ENCODE data around the gene NTF3. TPM values are rescaled to one million over a fixed set of nuclear protein-coding genes. Genes with fewer than 3 reads are reported as not detected.
A peak's percentile ranks its signal among the peaks of the same experiment; 100 is the strongest.

The NTF3 gene
- total RNA-seq, 4 donors from 2014 or later: 0.18 to 0.23 TPM; not detected in 2

DNA sequence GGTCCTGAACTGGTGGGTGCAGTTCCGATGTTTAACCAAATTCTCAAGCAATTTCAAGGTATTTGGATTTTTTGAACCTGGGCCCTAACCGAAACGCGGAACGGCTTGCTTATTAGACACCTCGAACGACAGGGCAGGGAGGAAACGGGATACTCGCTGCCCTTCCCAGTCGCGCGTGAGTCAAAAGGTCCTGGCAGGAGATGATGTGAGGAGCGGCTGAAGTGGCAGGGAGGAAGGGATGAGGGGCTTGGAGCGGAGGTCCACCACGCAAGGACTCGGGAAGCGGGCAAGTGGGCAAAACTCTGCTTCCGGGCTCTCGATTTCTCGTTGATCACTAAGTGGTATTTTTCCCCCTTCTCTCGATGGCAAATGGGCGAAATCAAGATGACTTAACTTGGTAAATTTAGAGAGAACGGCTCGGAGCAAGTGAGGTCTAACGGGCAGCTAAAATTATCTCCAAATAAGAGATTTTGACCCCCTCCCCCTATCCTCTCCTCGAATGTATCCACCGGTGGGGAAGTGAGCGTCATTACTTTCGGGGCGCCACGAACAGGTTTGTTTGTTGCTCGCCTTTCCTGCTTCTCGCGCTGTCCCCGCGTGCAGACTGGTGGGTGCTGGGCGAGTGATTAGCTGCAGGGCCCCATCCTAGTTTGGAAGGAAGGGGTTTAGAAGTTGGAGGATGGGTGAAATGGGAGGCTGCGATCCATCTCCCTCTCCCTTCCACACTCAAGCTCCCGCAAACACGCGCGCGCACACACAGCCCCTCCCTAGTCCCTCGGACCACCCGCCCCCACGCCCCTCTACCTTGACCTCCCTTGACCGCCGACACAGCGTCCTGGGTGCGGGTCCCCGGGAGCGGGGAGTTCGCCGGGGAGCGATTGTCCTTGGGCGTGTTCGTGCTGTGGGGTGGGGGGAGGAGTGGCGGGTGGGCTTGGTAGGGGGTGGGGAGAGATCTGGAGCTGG is 986 bp upstream of the NTF3 start:
- Histone ChIP-seq H3K36me3 (no peaks in the 10 kb centered on the region), H3K4me3 (peak overlapping the region; percentile 58 to 71 (median 66)), H3K4me1 (peaks cover 22 to 40% of the 10 kb centered on the region in 2 donors), H3K9me3 (no peaks in the 10 kb centered on the region), H3K27ac (peak overlapping the region in 1 of 4 donors; percentile 35), H3K27me3 (peaks cover 2 to 36% (median 21%) of the 10 kb centered on the region in 3 donors)
- TF ChIP-seq, protein P1, sequence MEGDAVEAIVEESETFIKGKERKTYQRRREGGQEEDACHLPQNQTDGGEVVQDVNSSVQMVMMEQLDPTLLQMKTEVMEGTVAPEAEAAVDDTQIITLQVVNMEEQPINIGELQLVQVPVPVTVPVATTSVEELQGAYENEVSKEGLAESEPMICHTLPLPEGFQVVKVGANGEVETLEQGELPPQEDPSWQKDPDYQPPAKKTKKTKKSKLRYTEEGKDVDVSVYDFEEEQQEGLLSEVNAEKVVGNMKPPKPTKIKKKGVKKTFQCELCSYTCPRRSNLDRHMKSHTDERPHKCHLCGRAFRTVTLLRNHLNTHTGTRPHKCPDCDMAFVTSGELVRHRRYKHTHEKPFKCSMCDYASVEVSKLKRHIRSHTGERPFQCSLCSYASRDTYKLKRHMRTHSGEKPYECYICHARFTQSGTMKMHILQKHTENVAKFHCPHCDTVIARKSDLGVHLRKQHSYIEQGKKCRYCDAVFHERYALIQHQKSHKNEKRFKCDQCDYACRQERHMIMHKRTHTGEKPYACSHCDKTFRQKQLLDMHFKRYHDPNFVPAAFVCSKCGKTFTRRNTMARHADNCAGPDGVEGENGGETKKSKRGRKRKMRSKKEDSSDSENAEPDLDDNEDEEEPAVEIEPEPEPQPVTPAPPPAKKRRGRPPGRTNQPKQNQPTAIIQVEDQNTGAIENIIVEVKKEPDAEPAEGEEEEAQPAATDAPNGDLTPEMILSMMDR (IDR thresholded peaks at IDR 0.05 in 4 of 5, conservative IDR thresholded peaks at IDR 0.05 in 1 of 5): no peak
- TF ChIP-seq POLR2A (IDR thresholded peaks at IDR 0.05): no peak
- in situ Hi-C loops (cut with MboI; ENCODE audit: low sequenced_read_pairs in 4 of 4) (loop anchor here in 3 of 4 donors (10.0 to 25.0 kb wide), 4 partner anchors 219 to 569 kb away; no protein-coding TSS in a partner anchor), intact Hi-C loops (cut with DNase I; ENCODE audit: low total_unique reads) (loop anchor here (5.0 kb wide), 1 partner anchor 49 kb away; no protein-coding TSS in a partner anchor)
- peak; percentile 53 to 68 for ATAC-seq
- peak in 1 of 2 donors; percentile 45 for DNase-seq

- peak overlapping the region; percentile 58 to 71 (median 66) for H3K4me3 ChIP-seq
- DNase-seq: no peak
Observed at GRCh38 chr12:5433081-5433844, 1.4 kb downstream of the NTF3 start.

GRCh38 chr12:5433845-5434646 is 2.1 kb downstream of the NTF3 start:
- no peak for DNase-seq
- no peak for ATAC-seq
- H3K36me3 ChIP-seq: no peaks in the 10 kb centered on the region
- intact Hi-C loops (cut with DNase I; ENCODE audit: low total_unique reads): loop anchor here (2.0 to 5.0 kb wide), 2 partner anchors 52 to 263 kb away; no protein-coding TSS in a partner anchor
- peak overlapping the region; percentile 58 to 71 (median 66) for H3K4me3 ChIP-seq
- no peaks in the 10 kb centered on the region for H3K9me3 ChIP-seq
- in situ Hi-C loops (cut with MboI; ENCODE audit: low sequenced_read_pairs in 4 of 4): loop anchor here in 3 of 4 donors (10.0 to 25.0 kb wide), 4 partner anchors 222 to 572 kb away; no protein-coding TSS in a partner anchor
- peak overlapping the region in 2 of 4 donors; percentile 22 to 55 for H3K27ac ChIP-seq
- peaks cover 32 to 34% of the 10 kb centered on the region in 2 donors for H3K4me1 ChIP-seq
- no peak for TF ChIP-seq POLR2A (IDR thresholded peaks at IDR 0.05)
- TF ChIP-seq, protein P1 (IDR thresholded peaks at IDR 0.05 in 4 of 5, conservative IDR thresholded peaks at IDR 0.05 in 1 of 5): no peak
- peaks cover 2 to 36% (median 21%) of the 10 kb centered on the region in 3 donors for H3K27me3 ChIP-seq

More at GRCh38 chr12:5433081-5433844, 1.4 kb downstream of the NTF3 start:
- peak overlapping the region; percentile 22 to 55 (median 30) for H3K27ac ChIP-seq
- H3K36me3 ChIP-seq: no peaks in the 10 kb centered on the region
- H3K4me1 ChIP-seq: peaks cover 32 to 39% of the 10 kb centered on the region in 2 donors
- ATAC-seq: peak in 1 of 2 donors; percentile 9
- TF ChIP-seq POLR2A (IDR thresholded peaks at IDR 0.05): no peak
- TF ChIP-seq, protein P1 (IDR thresholded peaks at IDR 0.05 in 4 of 5, conservative IDR thresholded peaks at IDR 0.05 in 1 of 5): no peak
- no peaks in the 10 kb centered on the region for H3K9me3 ChIP-seq
- in situ Hi-C loops (cut with MboI; ENCODE audit: low sequenced_read_pairs in 4 of 4) (loop anchor here in 3 of 4 donors (10.0 to 25.0 kb wide), 4 partner anchors 221 to 571 kb away; no protein-coding TSS in a partner anchor), intact Hi-C loops (cut with DNase I; ENCODE audit: low total_unique reads) (loop anchor here (2.0 to 5.0 kb wide), 2 partner anchors 51 to 262 kb away; no protein-coding TSS in a partner anchor)
- peaks cover 2 to 36% (median 21%) of the 10 kb centered on the region in 3 donors for H3K27me3 ChIP-seq

Measured in gastrocnemius medialis (tissue), 4 donors.